ENCODE results near the gene ARID5B.

ARID5B gene

DNA sequence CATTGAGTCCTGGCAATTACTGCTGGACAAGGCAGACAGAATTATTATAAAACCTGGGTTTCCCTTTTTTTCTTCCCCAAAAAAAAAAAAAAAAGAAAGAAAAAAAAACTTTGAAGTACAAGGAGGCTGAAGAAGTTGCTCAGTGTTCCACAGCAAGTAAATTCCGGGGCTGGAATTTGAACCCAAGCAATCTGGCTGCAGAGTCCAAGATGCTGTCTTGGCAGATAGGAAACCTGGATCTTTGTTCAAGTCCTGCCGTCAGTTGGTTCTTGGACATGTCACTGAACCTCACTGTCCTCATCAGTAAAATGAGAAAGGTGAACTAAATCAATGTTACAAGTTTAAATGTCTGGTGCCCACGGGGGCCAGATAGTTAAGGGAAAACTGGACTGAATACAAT, 35.3 kb downstream of the ARID5B start:
- DNase-seq: no peak
- Histone ChIP-seq H3K36me3 (ENCODE audit: insufficient read depth, low read length) (no peaks in the 10 kb centered on the region), H4K20me1 (ENCODE audit: insufficient read depth, low read length) (no peaks in the 10 kb centered on the region), H2AFZ (ENCODE audit: low read depth, low read length) (no peak overlapping the region), H3K27me3 (ENCODE audit: insufficient read depth, low read length, poor library complexity) (no peaks in the 10 kb centered on the region), H3K4me3 (ENCODE audit: low read depth in 1 of 2, low read length in 2 of 2) (no peak overlapping the region), H3K27ac (ENCODE audit: low read length) (no peak overlapping the region), H3K4me1 (ENCODE audit: insufficient read depth, low read length) (no peaks in the 10 kb centered on the region), H3K9ac (ENCODE audit: low read depth, low read length) (no peak overlapping the region), H3K4me2 (ENCODE audit: insufficient read depth, low read length) (no peak overlapping the region), H3K79me2 (ENCODE audit: insufficient read depth, low read length) (no peaks in the 10 kb centered on the region), H3K9me3 (ENCODE audit: insufficient read depth, low read length, severe bottlenecking) (no peaks in the 10 kb centered on the region)
- no peak for ATAC-seq (ENCODE audit: insufficient read depth, low read depth)
- no peak for TF ChIP-seq EZH2 (IDR thresholded peaks at IDR 0.05; ENCODE audit: borderline replicate concordance, low read depth, low read length, severe bottlenecking)
- TF ChIP-seq, protein P1, sequence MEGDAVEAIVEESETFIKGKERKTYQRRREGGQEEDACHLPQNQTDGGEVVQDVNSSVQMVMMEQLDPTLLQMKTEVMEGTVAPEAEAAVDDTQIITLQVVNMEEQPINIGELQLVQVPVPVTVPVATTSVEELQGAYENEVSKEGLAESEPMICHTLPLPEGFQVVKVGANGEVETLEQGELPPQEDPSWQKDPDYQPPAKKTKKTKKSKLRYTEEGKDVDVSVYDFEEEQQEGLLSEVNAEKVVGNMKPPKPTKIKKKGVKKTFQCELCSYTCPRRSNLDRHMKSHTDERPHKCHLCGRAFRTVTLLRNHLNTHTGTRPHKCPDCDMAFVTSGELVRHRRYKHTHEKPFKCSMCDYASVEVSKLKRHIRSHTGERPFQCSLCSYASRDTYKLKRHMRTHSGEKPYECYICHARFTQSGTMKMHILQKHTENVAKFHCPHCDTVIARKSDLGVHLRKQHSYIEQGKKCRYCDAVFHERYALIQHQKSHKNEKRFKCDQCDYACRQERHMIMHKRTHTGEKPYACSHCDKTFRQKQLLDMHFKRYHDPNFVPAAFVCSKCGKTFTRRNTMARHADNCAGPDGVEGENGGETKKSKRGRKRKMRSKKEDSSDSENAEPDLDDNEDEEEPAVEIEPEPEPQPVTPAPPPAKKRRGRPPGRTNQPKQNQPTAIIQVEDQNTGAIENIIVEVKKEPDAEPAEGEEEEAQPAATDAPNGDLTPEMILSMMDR (IDR thresholded peaks at IDR 0.05; ENCODE audit: borderline replicate concordance, extremely low read depth, low read length, poor library complexity, severe bottlenecking): no peak

DNA sequence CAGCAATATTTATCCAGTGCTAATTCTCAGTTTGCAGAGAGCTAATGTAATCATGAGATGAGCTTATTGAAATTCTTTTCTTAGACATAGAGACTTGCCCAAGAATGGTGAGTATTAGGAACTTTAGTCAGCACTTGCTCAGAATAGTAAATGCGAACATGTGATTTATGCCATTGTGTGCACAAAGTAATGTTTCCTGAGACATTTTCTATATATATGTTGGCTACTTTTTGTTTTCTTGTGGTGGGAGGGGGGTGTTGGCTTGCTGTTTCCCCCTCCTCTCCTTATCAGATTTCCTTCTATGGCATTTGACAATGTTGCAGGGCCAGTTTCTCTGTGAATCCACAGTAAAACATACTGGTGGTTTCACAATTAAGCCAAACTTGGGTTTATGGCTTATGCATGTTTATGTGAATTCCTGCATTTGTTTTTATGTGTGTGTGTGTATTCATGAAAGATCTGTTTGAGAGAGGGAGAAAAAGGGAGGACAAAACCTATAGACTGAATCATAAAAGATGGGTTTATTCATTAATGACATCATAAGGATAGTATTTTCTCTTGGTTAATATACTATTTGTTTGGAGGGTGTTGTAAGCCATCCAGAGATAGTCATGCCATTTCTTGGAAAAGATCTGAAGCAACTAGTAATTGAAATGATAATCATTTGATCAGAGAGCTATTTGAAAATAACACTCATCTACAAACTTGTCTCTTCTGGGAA, 36.3 kb downstream of the ARID5B start:
- no peak overlapping the region for H3K27ac ChIP-seq (ENCODE audit: low read length)
- H4K20me1 ChIP-seq (ENCODE audit: insufficient read depth, low read length): no peaks in the 10 kb centered on the region
- TF ChIP-seq, protein P1 (IDR thresholded peaks at IDR 0.05; ENCODE audit: borderline replicate concordance, extremely low read depth, low read length, poor library complexity, severe bottlenecking): no peak
- no peak for TF ChIP-seq EZH2 (IDR thresholded peaks at IDR 0.05; ENCODE audit: borderline replicate concordance, low read depth, low read length, severe bottlenecking)
- H3K27me3 ChIP-seq (ENCODE audit: insufficient read depth, low read length, poor library complexity): no peaks in the 10 kb centered on the region
- no peak overlapping the region for H3K9ac ChIP-seq (ENCODE audit: low read depth, low read length)
- no peak overlapping the region for H3K4me3 ChIP-seq (ENCODE audit: low read depth in 1 of 2, low read length in 2 of 2)
- DNase-seq (no peak), ATAC-seq (ENCODE audit: insufficient read depth, low read depth) (no peak)
- no peaks in the 10 kb centered on the region for H3K9me3 ChIP-seq (ENCODE audit: insufficient read depth, low read length, severe bottlenecking)
- H3K36me3 ChIP-seq (ENCODE audit: insufficient read depth, low read length): no peaks in the 10 kb centered on the region
- H3K79me2 ChIP-seq (ENCODE audit: insufficient read depth, low read length): no peaks in the 10 kb centered on the region
- H3K4me2 ChIP-seq (ENCODE audit: insufficient read depth, low read length): no peak overlapping the region
- 0 out of 2 replicates have a peak, but pooled peaks cover under 1% of the 10 kb centered on the region for H3K4me1 ChIP-seq (ENCODE audit: insufficient read depth, low read length)
- no peak overlapping the region for H2AFZ ChIP-seq (ENCODE audit: low read depth, low read length)

DNA sequence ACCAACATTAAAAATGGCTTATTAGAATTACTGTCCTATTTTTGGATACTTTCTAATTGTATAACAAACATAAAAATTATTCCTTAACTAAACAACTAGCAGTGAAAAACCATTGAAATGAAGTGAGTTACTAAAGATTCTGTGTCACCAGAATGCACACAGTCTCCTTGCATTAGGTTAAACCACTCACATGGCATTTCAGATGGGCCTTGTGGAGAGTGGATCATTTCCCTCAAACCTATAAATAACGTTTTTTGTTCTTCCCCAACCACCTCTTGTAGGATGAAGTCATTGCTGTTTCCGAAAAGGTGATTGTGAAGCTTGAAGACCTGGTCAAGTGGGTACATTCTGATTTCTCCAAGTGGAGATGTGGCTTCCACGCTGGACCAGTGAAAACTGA, 38.4 kb downstream of the ARID5B start:
- no peak overlapping the region for H3K27ac ChIP-seq (ENCODE audit: low read length)
- TF ChIP-seq EZH2 (IDR thresholded peaks at IDR 0.05; ENCODE audit: borderline replicate concordance, low read depth, low read length, severe bottlenecking): no peak
- no peaks in the 10 kb centered on the region for H3K27me3 ChIP-seq (ENCODE audit: insufficient read depth, low read length, poor library complexity)
- no peak for ATAC-seq (ENCODE audit: insufficient read depth, low read depth)
- no peak overlapping the region for H3K4me3 ChIP-seq (ENCODE audit: low read depth in 1 of 2, low read length in 2 of 2)
- no peak overlapping the region for H2AFZ ChIP-seq (ENCODE audit: low read depth, low read length)
- H3K79me2 ChIP-seq (ENCODE audit: insufficient read depth, low read length): no peaks in the 10 kb centered on the region
- no peaks in the 10 kb centered on the region for H4K20me1 ChIP-seq (ENCODE audit: insufficient read depth, low read length)
- no peaks in the 10 kb centered on the region for H3K36me3 ChIP-seq (ENCODE audit: insufficient read depth, low read length)
- no peak overlapping the region for H3K4me2 ChIP-seq (ENCODE audit: insufficient read depth, low read length)
- H3K9ac ChIP-seq (ENCODE audit: low read depth, low read length): no peak overlapping the region
- no peaks in the 10 kb centered on the region for H3K9me3 ChIP-seq (ENCODE audit: insufficient read depth, low read length, severe bottlenecking)
- DNase-seq: no peak
- peaks cover 9% of the 10 kb centered on the region; the same call in 1 of the 2 replicates for H3K4me1 ChIP-seq (ENCODE audit: insufficient read depth, low read length)

DNA sequence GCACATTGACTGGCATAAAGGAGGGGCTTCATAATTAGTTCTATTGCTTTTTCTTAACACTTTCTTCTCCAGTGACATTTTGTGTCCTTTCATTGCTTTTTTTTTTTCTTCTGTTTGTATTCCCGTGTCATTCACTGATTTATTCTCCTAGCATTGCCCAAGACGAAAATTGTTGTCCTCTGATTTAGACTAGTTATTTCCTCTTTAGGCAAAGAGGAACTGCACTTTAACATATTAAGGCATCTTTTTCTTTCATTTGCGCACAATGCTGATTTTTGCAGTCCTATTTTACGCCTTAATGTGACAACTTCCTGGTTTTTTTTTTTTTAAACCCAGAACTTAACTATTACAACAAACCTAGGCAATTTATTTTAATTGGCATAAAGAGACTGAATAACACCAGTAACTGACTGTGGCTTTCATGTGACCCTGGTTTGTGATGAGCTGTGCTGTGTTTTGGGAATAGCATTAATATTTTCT, 39.7 kb downstream of the ARID5B start:
- peaks cover 9% of the 10 kb centered on the region; the same call in 1 of the 2 replicates for H3K4me1 ChIP-seq (ENCODE audit: insufficient read depth, low read length)
- H2AFZ ChIP-seq (ENCODE audit: low read depth, low read length): no peak overlapping the region
- H3K79me2 ChIP-seq (ENCODE audit: insufficient read depth, low read length): no peaks in the 10 kb centered on the region
- H3K36me3 ChIP-seq (ENCODE audit: insufficient read depth, low read length): no peaks in the 10 kb centered on the region
- H3K27me3 ChIP-seq (ENCODE audit: insufficient read depth, low read length, poor library complexity): no peaks in the 10 kb centered on the region
- no peaks in the 10 kb centered on the region for H4K20me1 ChIP-seq (ENCODE audit: insufficient read depth, low read length)
- no peak for DNase-seq
- H3K9ac ChIP-seq (ENCODE audit: low read depth, low read length): no peak overlapping the region
- TF ChIP-seq, protein P1 (IDR thresholded peaks at IDR 0.05; ENCODE audit: borderline replicate concordance, extremely low read depth, low read length, poor library complexity, severe bottlenecking): no peak
- no peak for TF ChIP-seq EZH2 (IDR thresholded peaks at IDR 0.05; ENCODE audit: borderline replicate concordance, low read depth, low read length, severe bottlenecking)
- no peak overlapping the region for H3K27ac ChIP-seq (ENCODE audit: low read length)
- no peak overlapping the region for H3K4me3 ChIP-seq (ENCODE audit: low read depth in 1 of 2, low read length in 2 of 2)
- H3K9me3 ChIP-seq (ENCODE audit: insufficient read depth, low read length, severe bottlenecking): no peaks in the 10 kb centered on the region
- ATAC-seq (ENCODE audit: insufficient read depth, low read depth): no peak
- H3K4me2 ChIP-seq (ENCODE audit: insufficient read depth, low read length): no peak overlapping the region
